Measurements from ENCODE around the gene ZNF346. TPM values are rescaled to one million over a fixed set of nuclear protein-coding genes. Genes with fewer than 3 reads are reported as not detected.

The ZNF346 gene
- total and polyA plus RNA-seq, 2 of the 13 experiments (the other 11 are each of a cell fraction or from before 2014, with no cell fraction given) = 8.6 to 19.4 TPM

GRCh38 chr5:176995896-176996767, 26.4 kb upstream of the ZNF346 start:
- H3K9ac ChIP-seq (ENCODE audit: insufficient read depth, low read depth, low read length) = no peak overlapping the region
- no peaks in the 10 kb centered on the region; a peak in 1 of 5 replicates for H3K36me3 ChIP-seq (replicated peaks in 1 of 2; ENCODE audit: control insufficient read depth in 1 of 2, insufficient read depth in 2 of 2, low read length in 2 of 2)
- FAIRE-seq = no peak
- no peak overlapping the region for H2AFZ ChIP-seq (ENCODE audit: low read length)
- no peak overlapping the region for H3K4me3 ChIP-seq (replicated peaks in 1 of 3; ENCODE audit: insufficient read depth in 1 of 3, low read depth in 2 of 3, low read length in 3 of 3)
- peak overlapping the region; percentile 21 for H3K27ac ChIP-seq (ENCODE audit: extremely low read length, insufficient read depth, low read length)
- peaks cover 46% of the 10 kb centered on the region for H3K4me1 ChIP-seq (ENCODE audit: insufficient read depth, low read length)
- H3K9me3 ChIP-seq (ENCODE audit: low read length) = no peaks in the 10 kb centered on the region
- H3K4me2 ChIP-seq (ENCODE audit: low read depth, low read length) = no peak overlapping the region
- H4K20me1 ChIP-seq (ENCODE audit: insufficient read depth, low read length) = peaks cover 27% of the 10 kb centered on the region
- WGBS (ENCODE audit: low lambda C conversion rate) = 70% methylated on average over 4 of the region's 4 CpGs
- ChIA-PET CTCF (ENCODE audit: low intra/inter-chr PET ratio, low total read pairs) (no interaction called here), POLR2A (interaction anchor here (1.9 kb wide), 1 partner anchor 10 kb away, joined by 9 read pairs; no protein-coding TSS in a partner anchor)
- TF ChIP-seq ZZZ3 (CRISPR knock-in tag; IDR thresholded peaks at IDR 0.05; ENCODE audit: borderline replicate concordance) (no peak), HIVEP1 (CRISPR knock-in tag; IDR thresholded peaks at IDR 0.05) (no peak), POLR2AphosphoS2 (IDR thresholded peaks at IDR 0.05; ENCODE audit: low read depth, low read length) (no peak), ZNF407 (CRISPR knock-in tag; IDR thresholded peaks at IDR 0.05; ENCODE audit: not compliant biosample characterization) (no peak), THAP7 (CRISPR knock-in tag; IDR thresholded peaks at IDR 0.05) (no peak)
- intact Hi-C loops (cut with micrococcal nuclease; ENCODE audit: unreplicated experiment) = no loop called here
- peaks cover 89% of the 10 kb centered on the region for H3K79me2 ChIP-seq (ENCODE audit: insufficient read depth, low read length)
- ATAC-seq = peak; percentile 58; the same call in 2 of the 3 replicates
- no peak for DNase-seq (ENCODE audit: low spot score)
- BruUV-seq (replicated peaks) = no TSS peak
- no peaks in the 10 kb centered on the region for H3K27me3 ChIP-seq (ENCODE audit: control insufficient read depth in 1 of 2, insufficient read depth in 2 of 2, low read length in 2 of 2)
- in situ Hi-C loops (cut with HindIII; ENCODE audit: extremely low pct_ligation_motif_present, low pct_unique_long_range_greater_than_20kb) = no loop called here
